ENCODE measurements around the gene NUP50.
"Not testable (repeated sequence)": the region's sequence is repeated elsewhere in the genome, so short reads cannot be mapped to it uniquely, and the experiment has no call there.

NUP50 gene

DNA sequence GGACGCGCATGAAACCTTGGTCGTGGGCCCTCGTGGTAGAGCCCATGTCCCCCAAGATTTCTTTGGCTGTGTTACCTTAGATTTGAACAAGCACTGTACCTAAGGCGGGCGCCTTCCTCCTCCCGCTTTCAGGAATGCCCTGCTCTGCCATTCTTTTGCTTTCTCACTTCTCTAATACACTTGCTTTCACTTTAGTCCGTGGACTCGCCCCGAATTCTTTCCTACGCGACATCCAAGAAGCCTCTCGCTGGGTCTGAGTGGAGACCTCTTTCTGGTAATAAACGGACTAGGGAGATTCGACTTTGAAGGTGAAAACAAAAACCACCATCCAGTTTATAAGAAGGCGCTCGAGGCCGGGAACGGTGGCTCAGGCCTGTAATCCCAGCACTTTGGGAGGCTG is 1.2 kb upstream of the NUP50 start:
- DNase-seq, result no peak

DNA sequence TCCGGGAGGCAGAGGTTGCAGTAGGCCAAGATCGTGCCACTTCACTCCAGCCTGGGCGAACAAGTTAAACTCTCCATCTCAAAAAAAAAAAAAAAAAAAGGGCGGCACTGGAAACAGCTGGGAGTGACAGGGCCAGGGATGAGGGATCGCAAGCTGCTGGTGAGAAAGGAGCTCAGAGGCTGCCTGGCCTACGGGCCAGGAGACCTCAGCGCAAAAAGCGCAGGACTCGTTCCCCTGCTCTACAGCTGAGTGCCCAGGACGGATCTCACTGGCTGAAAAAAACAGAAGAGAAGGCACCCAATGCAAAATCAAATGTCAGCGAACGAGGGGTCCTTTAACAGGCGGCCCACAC is 650 bp upstream of the NUP50 start:
- no peak for DNase-seq

DNA sequence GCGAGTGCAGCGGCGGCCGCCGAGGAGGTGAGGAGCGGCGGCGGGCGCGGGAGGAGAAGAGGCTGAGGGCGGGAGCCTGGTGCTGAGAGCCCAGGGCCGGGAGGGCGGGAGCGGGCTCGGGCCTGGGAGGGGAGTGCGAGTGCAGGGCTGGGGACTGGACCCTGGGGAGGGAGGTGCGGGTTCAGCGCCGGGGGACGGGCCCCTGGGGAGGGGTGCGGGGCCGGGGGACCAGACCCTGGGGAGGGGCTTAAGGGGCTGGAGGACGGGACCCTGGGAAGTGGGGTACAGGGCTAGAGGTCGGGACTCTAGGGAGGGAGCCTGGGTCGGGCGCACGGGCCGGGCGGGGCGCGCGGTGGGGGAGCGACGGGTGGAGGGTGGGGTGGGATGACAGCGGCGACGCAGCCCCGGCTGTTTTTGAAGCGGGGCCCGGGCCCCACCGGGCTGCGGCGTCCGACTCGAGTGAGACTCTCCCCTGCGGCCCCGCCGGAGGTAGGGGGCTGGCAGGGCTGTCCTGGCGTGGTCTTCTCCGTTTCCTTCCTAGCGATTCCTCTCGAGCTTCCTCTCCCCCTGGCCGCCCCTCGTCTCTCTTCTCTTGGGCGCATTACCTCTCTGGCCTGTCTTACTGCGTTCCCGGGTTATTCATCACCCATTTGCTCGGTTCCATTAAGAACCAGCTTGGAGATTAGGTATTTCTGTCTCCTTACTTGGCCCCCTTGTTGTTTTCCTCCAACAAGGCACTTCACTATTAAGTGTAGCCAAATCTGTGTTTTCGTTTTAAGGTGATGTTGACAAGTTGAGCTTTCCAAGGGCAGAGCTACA is 754 bp downstream of the NUP50 start:
- no peak for DNase-seq

GRCh38 chr22:45166932-45167331 is 3.2 kb downstream of the NUP50 start:
- DNase-seq, result no peak

DNA sequence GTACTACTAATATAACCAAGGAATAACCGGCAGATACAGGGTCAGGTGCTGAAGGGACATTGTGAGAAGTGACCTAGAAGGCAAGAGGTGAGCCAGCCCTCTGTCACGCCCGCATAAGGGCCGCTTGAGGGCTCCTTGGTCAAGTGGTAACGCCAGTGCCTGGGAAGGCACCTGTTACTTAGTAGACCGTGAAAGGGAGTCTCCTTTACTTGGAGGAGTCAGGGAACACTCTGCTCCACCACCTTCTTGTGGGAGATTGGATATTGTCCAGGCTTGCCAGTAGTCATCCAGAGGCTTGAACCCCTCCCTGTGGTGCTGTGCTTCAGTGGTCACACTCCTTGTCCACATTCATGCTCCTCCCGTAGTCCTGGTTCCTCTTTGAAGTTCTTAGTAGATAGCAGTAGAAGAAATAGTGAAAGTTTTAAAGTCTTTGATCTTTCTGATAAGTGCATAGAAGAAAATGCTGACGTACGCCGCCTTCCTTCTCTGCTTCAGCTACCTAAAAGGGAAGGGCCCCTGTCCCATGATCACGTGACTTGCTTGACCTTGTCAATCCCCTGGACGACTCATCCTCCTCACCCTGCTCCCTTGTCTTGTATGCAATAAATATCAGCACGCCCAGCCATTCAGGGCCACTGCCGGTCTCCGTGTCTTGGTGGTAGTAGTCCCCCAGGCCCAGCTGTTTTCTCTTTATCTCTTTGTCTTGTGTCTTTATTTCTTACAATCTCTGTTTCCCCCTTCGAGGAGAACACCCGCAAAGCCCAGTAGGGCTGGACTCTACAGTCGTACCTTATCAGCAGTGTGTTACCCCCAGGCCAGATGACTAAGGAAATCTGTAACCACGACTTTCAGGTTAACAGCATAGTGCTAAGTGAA is 6.1 kb downstream of the NUP50 start:
- no peak for DNase-seq

GRCh38 chr22:45171830-45172229 is 8.1 kb downstream of the NUP50 start:
- no peak for DNase-seq

- no peak for DNase-seq
Observed at GRCh38 chr22:45172881-45173585, 9.3 kb downstream of the NUP50 start.

GRCh38 chr22:45179276-45180049 is 15.7 kb downstream of the NUP50 start:
- DNase-seq, result no peak

DNA sequence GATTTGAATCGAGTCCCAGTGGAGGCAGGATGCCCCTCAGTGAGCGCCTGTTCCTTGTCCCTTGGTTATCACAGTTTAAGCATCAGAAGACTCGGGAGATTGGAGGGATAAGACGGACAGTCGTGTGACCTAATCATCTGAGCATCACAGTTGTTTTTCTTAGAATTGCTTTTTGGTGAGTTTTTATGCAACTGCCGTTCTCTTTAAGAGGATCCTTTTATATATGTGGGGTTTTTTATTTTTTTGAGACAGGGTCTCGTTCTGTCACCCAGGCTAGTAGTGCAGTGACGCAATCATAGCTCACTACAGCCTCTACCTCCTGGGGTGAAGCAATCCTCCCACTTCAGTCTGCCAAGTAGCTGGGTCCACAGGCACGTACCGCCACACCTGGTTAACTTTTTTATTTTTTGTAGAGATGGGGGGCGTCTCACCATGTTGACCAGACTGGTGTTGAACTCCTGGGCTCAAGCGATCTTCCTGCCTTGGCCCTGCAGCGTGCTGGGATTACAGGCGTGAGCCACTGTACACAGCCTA is 16.5 kb downstream of the NUP50 start:
- DNase-seq, result no peak

- no peak for DNase-seq
Observed at GRCh38 chr22:45181240-45181639, 17.5 kb downstream of the NUP50 start.

DNA sequence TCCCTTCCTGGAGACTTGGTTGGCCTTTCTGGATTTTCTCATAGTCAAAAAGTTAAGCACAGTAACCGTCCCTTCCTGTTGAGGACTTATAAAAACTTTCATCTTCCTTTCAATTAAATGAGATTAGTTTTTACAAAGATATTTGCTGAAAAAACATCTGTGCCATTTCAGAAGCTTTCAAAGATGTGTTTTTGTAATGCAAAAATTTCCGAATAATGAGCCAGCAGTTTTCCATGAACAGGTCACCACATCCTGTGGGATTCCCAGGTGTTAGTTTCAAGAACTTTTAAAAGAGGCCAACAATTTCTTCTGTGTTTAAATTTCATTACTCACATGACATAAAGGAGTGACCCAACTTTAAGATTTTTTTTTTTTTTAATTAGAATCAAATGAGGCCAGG is 18.0 kb downstream of the NUP50 start:
- DNase-seq, result no peak

DNA sequence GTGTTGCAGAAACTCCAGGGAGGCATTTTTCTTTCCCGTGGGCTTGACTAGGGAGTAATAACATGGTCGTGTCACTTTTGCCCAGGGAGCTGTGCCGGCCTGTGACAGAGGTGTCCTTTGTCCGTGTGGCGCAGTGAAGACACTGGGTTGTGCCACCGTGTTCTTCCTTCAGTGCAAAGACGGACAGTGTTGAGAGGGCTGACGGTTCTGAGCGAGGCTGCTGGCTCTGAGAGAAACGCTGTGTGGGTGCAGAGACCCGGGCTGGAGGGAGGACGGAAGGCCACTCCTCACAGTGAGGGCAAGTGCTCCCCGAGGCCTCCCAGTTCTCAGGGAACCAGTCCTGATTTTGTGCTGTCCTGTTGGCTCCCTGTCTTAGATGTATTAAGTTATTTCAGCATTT is 20.2 kb downstream of the NUP50 start:
- no peak for DNase-seq

DNA sequence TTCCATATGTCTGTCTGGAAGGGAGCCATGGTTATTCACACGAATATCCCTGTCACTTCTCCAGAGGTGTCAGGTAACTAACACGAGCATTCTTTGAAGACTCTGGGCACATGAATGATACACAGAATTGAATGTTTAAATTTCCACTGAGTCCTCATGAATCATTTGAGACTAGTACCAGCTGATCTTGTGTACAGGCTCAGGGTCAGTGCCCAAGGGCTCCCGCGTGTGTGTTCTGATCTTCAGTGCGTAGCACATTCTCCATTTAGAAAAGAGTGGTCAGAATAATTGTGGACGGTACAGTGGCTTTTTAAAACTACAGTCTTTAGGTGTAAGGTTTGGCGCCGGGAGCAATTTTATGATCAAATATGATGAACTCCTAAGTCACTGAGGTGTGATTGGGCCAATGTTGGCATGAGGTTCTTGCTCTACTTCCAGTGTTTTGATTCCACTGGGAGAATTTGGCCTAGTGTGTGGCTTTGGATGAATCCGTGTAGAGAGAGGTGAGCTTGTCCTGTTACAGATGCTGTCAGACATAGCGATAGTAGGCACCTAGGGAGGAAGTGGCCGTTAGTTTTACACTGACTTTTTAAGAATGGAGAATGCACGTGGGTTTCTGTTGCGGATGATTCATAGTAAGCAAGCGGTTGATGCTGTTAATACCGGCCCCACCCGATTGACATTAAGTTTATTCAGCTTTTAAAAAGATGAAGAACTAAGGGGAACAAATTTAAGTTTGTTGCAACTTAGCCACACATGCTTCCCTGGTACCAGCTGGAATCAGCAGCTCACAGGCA is 22.2 kb downstream of the NUP50 start:
- no peak for DNase-seq

DNA sequence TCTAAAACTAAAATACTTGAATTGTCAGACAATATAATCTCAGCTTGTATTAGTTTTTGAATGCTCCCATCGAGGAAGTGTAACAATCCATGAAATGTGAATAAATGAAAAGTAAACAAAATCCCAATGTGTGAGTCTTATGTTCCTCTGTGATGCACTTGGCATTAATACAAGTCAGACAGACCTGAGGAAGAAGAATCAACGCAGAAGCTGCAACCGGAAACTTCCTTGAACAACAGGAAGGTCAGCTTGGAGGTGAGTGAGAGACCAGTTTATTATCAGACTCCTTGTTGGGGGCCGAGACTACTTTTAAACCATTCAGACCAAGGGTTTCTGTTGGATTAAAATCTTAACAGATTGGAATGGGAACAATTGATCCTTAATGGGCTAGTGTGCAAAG is 24.2 kb downstream of the NUP50 start:
- no peak for DNase-seq

DNA sequence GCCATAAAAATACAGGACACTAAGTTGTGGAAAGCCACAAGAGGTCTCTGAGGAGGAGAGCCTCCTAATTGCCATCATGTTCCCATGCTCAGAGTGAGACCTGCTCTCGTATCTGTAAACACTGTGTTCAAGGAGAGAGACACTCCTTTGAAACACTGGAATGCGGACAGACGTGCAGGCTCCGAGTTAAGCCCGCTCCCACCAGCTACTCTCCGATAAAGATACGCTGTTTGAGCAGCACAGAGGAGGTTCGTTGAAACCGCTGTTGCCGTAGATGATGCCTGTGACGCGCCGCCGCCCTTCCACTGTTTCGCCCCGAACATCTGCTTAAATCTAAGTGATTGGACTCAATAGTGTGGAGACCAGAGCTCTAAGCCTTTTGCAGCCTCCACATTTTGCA is 25.1 kb downstream of the NUP50 start:
- DNase-seq, result no peak

GRCh38 chr22:45190202-45190872 is 26.6 kb downstream of the NUP50 start:
- no peak for DNase-seq

DNA sequence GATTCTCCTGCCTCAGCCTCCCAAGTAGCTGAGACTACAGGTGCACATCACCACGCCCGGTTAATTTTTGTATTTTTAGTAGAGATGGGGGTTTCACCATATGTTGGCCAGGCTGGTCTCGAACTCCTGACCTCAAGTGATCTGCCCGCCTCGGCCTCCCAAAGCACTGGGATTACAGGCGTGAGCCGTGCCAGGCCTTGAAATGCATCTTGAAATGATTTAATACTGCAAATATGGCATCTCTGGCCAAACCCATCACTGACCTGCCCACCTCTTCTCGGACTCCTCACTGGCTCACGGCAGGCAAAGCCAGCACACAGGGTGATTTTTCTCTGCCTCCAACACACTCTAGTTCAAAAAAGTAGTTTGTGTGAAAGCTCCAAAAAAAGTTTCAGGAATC is 28.0 kb downstream of the NUP50 start:
- DNase-seq, result not testable (repeated sequence)

- no peak for DNase-seq
Observed at GRCh38 chr22:45192701-45193187, 29.0 kb downstream of the NUP50 start.

- no peak for DNase-seq
Observed at GRCh38 chr22:45194686-45195085, 31.0 kb downstream of the NUP50 start.

DNA sequence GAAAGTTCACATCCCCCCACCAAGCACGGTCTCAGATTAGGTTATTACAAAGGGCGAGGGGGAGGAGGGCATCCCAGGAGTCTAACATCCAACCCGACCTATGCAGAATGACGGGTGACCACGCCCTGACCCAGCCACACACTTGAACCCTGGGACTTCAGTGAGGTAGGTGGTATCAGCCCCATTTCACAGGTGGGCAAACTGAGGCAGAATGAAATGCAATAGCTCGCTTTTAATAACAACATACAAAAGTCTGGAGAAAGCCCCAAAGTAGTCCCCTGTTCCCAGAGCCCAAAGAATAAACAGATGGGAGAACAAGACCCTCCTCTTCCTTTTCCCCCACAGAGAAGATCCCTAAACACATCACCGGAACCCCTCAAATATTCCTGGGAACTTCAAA is 31.9 kb downstream of the NUP50 start:
- no peak for DNase-seq

DNA sequence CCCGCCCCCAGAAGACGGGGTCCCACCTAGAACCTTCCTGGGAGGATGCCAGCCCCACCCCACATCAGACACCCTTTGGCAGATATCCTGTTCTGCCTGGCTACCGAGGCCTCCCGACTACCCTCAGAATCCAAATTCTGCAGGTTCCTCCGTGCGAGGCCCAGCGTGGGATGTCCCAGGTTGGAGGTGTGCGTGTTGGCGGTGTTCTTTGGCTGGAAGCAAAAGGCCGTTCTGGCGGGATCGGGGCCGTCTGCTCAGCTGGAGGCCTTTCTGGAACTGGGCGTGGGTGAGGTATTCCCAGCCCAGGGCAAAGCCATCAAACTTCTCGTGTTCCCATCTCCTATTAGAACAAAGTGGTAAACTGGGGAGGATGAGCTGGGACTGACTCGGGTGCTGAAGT is 32.6 kb downstream of the NUP50 start:
- DNase-seq, result no peak

Data from NCI-H1092 (cell line).